Esophagus muscularis mucosa (tissue), 4 donors: ENCODE measurements around the gene PLD5.

Experiments used
- CTCF ChIP-seq, 3 experiments: fragments of 200-600 bp in 2 of 3; fragments of 450-650 bp in 1 of 3; sonication (generic) in 2 of 3; IDR thresholded peaks; one replicate each; pipeline ENCODE4 v1.5.1; 2017 to 2019; ENCODE audit warnings: antibody characterized with exemption in 3 of 3, mild to moderate bottlenecking in 2 of 3, moderate library complexity in 1 of 3
- EP300 ChIP-seq: sonication (generic); formaldehyde crosslinking; IDR thresholded peaks from one replicate; pipeline ENCODE4 v1.6.1; 2017; ENCODE audit warnings: antibody characterized with exemption
- POLR2A ChIP-seq: fragments of 450-650 bp; IDR thresholded peaks from one replicate; pipeline ENCODE4 v1.6.1; 2017; ENCODE audit warnings: antibody characterized with exemption, moderate library complexity, mild to moderate bottlenecking, low read depth
- POLR2AphosphoS5 ChIP-seq, 2 donors: sonication (generic); formaldehyde crosslinking; IDR thresholded peaks; one replicate each; pipeline ENCODE4 v1.6.1; 2017; ENCODE audit warnings: antibody characterized with exemption in 2 of 2

GRCh38 chr1:242524571-242525359 lies at the start of gene PLD5:
- TF ChIP-seq CTCF (IDR thresholded peaks at IDR 0.05) (no peak), POLR2A (no peak), POLR2AphosphoS5 (IDR thresholded peaks at IDR 0.05) (no peak), EP300 (no peak)
